Measurements from ENCODE around the gene FRMD3.
"Not testable (repeated sequence)": the region's sequence is repeated elsewhere in the genome, so short reads cannot be mapped to it uniquely, and the experiment has no call there.

The FRMD3 gene

DNA sequence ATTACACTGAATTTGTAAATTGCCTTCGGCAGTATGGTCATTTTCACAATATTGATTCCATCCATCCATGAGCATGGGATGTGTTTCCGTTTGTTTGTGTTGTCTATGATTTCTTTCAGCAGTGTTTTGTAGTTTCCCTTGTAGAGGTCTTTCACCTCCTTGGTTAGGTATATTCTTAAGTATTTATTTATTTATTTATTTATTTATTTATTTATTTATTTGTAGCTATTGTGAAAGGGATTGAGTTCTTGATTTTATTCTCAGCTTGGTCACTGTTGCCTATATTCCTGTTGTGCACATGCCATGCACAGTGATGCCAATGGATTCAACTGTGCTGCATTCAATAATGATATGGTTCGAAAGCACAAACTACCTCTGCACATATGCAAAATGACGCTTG lies 179.7 kb downstream of the FRMD3 start:
- DNase-seq: not testable (repeated sequence)

GRCh38 chr9:83355729-83356151 lies 182.5 kb downstream of the FRMD3 start:
- no peak overlapping the region for H3K4me3 ChIP-seq (ENCODE audit: insufficient read depth, low read depth, low read length, poor library complexity, severe bottlenecking)
- H3K4me1 ChIP-seq (ENCODE audit: control insufficient read depth, insufficient read depth, low read length, poor library complexity, severe bottlenecking): no peaks in the 10 kb centered on the region
- DNase-seq: no peak
- no peaks in the 10 kb centered on the region for H3K9me3 ChIP-seq (ENCODE audit: control insufficient read depth, low read length)
- no peaks in the 10 kb centered on the region for H3K27me3 ChIP-seq (replicated peaks; ENCODE audit: control insufficient read depth, insufficient read depth, low read length, poor library complexity, severe bottlenecking)
- no peak overlapping the region for H3K27ac ChIP-seq (ENCODE audit: insufficient read depth, low read length, poor library complexity, severe bottlenecking)
- no peaks in the 10 kb centered on the region for H3K36me3 ChIP-seq (ENCODE audit: control insufficient read depth, insufficient read depth, low read length)

More for the DNA sequence above, 179.7 kb downstream of the FRMD3 start:
- H3K27ac ChIP-seq (ENCODE audit: insufficient read depth, low read length, poor library complexity, severe bottlenecking); H3K9me3 ChIP-seq (ENCODE audit: control insufficient read depth, low read length); H3K36me3 ChIP-seq (ENCODE audit: control insufficient read depth, insufficient read depth, low read length); H3K4me3 ChIP-seq (ENCODE audit: insufficient read depth, low read depth, low read length, poor library complexity, severe bottlenecking); H3K4me1 ChIP-seq (ENCODE audit: control insufficient read depth, insufficient read depth, low read length, poor library complexity, severe bottlenecking); H3K27me3 ChIP-seq (replicated peaks; ENCODE audit: control insufficient read depth, insufficient read depth, low read length, poor library complexity, severe bottlenecking): not testable (repeated sequence)

GRCh38 chr9:83355024-83355444 lies 183.2 kb downstream of the FRMD3 start:
- DNase-seq: no peak
- H3K4me3 ChIP-seq (ENCODE audit: insufficient read depth, low read depth, low read length, poor library complexity, severe bottlenecking): no peak overlapping the region
- no peaks in the 10 kb centered on the region for H3K9me3 ChIP-seq (ENCODE audit: control insufficient read depth, low read length)
- H3K27me3 ChIP-seq (replicated peaks; ENCODE audit: control insufficient read depth, insufficient read depth, low read length, poor library complexity, severe bottlenecking): no peaks in the 10 kb centered on the region
- H3K27ac ChIP-seq (ENCODE audit: insufficient read depth, low read length, poor library complexity, severe bottlenecking): no peak overlapping the region
- no peaks in the 10 kb centered on the region for H3K36me3 ChIP-seq (ENCODE audit: control insufficient read depth, insufficient read depth, low read length)
- no peaks in the 10 kb centered on the region for H3K4me1 ChIP-seq (ENCODE audit: control insufficient read depth, insufficient read depth, low read length, poor library complexity, severe bottlenecking)

DNA sequence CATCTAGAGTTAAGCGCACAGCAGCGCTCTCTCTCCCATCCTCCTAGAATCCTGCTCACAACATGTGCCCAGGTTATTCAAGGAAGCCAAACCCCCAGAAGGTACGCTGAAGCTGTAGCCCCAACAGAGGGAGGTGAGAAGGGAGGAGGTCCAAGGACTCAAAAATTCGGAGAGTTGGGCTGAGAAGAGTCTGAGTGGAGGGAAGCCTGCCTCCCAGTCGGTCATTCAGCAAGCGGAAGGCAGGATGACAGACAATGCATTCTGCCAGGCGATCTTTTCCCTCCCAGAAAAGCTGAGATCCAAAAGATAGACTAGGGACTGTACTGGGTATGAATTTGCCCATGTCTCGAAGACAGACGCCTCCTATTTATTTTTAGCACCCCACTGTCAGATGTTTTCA lies 189.2 kb downstream of the FRMD3 start:
- H3K4me3 ChIP-seq (ENCODE audit: insufficient read depth, low read depth, low read length, poor library complexity, severe bottlenecking): no peak overlapping the region
- H3K27ac ChIP-seq (ENCODE audit: insufficient read depth, low read length, poor library complexity, severe bottlenecking): no peak overlapping the region
- no peaks in the 10 kb centered on the region for H3K27me3 ChIP-seq (replicated peaks; ENCODE audit: control insufficient read depth, insufficient read depth, low read length, poor library complexity, severe bottlenecking)
- no peak for DNase-seq
- H3K36me3 ChIP-seq (ENCODE audit: control insufficient read depth, insufficient read depth, low read length): no peaks in the 10 kb centered on the region
- H3K4me1 ChIP-seq (ENCODE audit: control insufficient read depth, insufficient read depth, low read length, poor library complexity, severe bottlenecking): no peaks in the 10 kb centered on the region
- no peaks in the 10 kb centered on the region for H3K9me3 ChIP-seq (ENCODE audit: control insufficient read depth, low read length)

DNA sequence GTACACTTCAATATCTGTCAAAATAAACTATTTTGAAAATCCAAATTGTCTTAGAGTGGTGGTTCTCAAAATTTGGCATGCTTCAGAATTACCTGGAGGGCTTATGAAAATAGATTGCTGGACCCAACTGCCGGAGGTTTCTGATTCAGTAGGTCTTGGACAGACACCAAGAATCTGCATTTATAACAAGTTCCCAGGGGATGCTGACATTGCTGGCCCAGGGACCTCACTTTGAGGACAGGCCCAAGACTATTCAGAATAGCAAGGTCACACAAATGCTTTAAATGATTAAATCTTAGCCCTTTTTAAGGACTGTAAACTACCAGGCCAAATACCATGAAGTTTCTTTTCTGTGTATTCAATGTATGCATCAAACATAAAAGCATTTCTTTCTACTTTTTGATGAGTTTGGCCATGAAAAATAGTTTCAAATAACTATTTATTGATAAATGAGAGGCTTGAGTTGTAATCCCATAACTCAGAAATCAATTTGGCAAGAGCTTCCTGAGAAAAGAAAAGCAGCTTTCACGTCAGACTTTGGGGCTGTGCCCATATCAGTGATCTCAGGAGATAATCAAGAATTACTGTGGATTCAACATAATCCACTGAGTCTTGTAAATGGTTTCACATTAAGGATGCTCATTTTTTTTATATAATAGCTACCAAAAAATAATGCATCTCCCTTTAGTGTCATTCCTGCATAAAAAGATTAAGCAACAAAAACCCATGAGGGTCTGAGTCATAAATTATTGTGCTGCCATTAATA lies 191.4 kb downstream of the FRMD3 start:
- no peak overlapping the region for H3K4me3 ChIP-seq (ENCODE audit: insufficient read depth, low read depth, low read length, poor library complexity, severe bottlenecking)
- no peaks in the 10 kb centered on the region for H3K27me3 ChIP-seq (replicated peaks; ENCODE audit: control insufficient read depth, insufficient read depth, low read length, poor library complexity, severe bottlenecking)
- H3K4me1 ChIP-seq (ENCODE audit: control insufficient read depth, insufficient read depth, low read length, poor library complexity, severe bottlenecking): no peaks in the 10 kb centered on the region
- no peaks in the 10 kb centered on the region for H3K36me3 ChIP-seq (ENCODE audit: control insufficient read depth, insufficient read depth, low read length)
- no peak for DNase-seq
- H3K27ac ChIP-seq (ENCODE audit: insufficient read depth, low read length, poor library complexity, severe bottlenecking): no peak overlapping the region
- no peaks in the 10 kb centered on the region for H3K9me3 ChIP-seq (ENCODE audit: control insufficient read depth, low read length)

DNA sequence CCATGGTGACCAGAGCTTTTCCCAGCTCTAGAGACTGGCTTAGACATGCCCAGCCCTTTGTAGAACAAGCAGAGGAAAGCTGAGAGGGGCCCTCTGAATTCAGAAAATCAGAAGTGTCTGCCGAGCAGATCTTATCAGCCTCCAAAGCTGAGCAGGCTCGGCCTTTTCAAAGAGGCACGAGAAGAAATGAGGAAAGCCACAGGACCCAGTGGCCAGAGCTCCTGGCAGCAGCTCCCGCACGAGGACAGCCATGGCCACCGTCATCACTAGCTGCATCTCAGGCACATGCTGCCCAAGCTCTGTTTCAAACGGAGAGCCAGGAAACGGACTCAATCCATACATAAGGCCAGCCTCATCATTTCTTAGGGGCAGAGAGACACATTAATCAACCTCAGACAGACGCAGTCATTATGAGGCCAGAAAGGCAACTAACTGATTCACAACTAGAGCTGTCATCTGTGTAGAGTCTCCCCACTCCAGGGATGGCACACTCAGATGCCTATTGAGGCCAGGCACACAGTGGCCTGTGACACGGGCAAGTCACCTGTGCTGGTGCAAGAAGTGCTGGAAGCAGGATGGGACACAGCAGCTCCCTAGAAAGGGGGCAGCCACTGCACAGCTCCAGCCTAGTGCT lies 194.7 kb downstream of the FRMD3 start:
- H3K27ac ChIP-seq (ENCODE audit: insufficient read depth, low read length, poor library complexity, severe bottlenecking): no peak overlapping the region
- H3K4me1 ChIP-seq (ENCODE audit: control insufficient read depth, insufficient read depth, low read length, poor library complexity, severe bottlenecking): no peaks in the 10 kb centered on the region
- DNase-seq: no peak
- H3K4me3 ChIP-seq (ENCODE audit: insufficient read depth, low read depth, low read length, poor library complexity, severe bottlenecking): no peak overlapping the region
- no peaks in the 10 kb centered on the region for H3K9me3 ChIP-seq (ENCODE audit: control insufficient read depth, low read length)
- H3K27me3 ChIP-seq (replicated peaks; ENCODE audit: control insufficient read depth, insufficient read depth, low read length, poor library complexity, severe bottlenecking): no peaks in the 10 kb centered on the region
- H3K36me3 ChIP-seq (ENCODE audit: control insufficient read depth, insufficient read depth, low read length): no peaks in the 10 kb centered on the region

DNA sequence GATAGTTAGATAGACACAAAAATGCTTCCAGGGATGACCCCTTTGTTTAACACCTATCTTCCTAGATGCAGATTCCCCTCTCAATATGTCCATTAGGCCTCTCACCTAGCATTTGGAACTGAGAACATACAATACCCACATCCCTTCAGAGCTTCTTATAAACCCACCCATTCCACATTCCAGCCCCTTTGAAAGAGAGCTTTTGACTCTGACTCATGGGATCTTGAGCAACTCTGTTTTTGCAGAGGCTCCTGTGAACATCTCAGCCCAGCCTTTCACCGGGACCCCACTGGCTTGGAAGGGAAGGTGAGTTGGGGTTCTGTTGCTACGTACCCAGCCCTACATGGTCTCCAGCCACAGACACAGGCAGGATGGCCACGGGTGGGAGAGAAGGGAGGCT lies 195.5 kb downstream of the FRMD3 start:
- Histone ChIP-seq H3K27me3 (replicated peaks; ENCODE audit: control insufficient read depth, insufficient read depth, low read length, poor library complexity, severe bottlenecking) (no peaks in the 10 kb centered on the region), H3K27ac (ENCODE audit: insufficient read depth, low read length, poor library complexity, severe bottlenecking) (no peak overlapping the region), H3K4me1 (ENCODE audit: control insufficient read depth, insufficient read depth, low read length, poor library complexity, severe bottlenecking) (no peaks in the 10 kb centered on the region), H3K9me3 (ENCODE audit: control insufficient read depth, low read length) (no peaks in the 10 kb centered on the region), H3K36me3 (ENCODE audit: control insufficient read depth, insufficient read depth, low read length) (no peaks in the 10 kb centered on the region), H3K4me3 (ENCODE audit: insufficient read depth, low read depth, low read length, poor library complexity, severe bottlenecking) (no peak overlapping the region)
- no peak for DNase-seq

GRCh38 chr9:83342006-83342405 lies 196.2 kb downstream of the FRMD3 start:
- H3K4me1 ChIP-seq (ENCODE audit: control insufficient read depth, insufficient read depth, low read length, poor library complexity, severe bottlenecking): no peaks in the 10 kb centered on the region

DNA sequence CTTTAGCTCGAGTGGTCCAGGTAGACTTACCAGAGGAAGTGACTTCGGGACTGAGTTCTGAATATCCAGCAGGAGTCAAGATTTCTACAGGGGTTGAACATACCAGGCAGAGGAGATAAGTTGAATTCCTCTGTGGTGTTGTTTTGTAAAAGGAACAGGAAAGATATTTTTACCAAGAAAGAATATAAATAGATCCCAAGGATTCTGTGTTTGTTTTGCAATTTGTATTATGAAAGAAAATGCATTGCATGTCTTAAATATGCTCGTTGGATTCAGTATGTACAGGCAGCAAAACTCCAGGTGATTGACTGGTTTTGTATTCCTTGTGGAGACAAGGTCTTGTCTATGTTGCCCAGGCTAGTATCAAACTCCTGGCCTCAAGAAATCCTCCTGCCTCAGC lies 197.8 kb downstream of the FRMD3 start:
- H3K36me3 ChIP-seq (ENCODE audit: control insufficient read depth, insufficient read depth, low read length): no peaks in the 10 kb centered on the region
- no peak overlapping the region for H3K4me3 ChIP-seq (ENCODE audit: insufficient read depth, low read depth, low read length, poor library complexity, severe bottlenecking)
- H3K9me3 ChIP-seq (ENCODE audit: control insufficient read depth, low read length): no peaks in the 10 kb centered on the region
- H3K27ac ChIP-seq (ENCODE audit: insufficient read depth, low read length, poor library complexity, severe bottlenecking): no peak overlapping the region
- H3K4me1 ChIP-seq (ENCODE audit: control insufficient read depth, insufficient read depth, low read length, poor library complexity, severe bottlenecking): no peaks in the 10 kb centered on the region
- H3K27me3 ChIP-seq (replicated peaks; ENCODE audit: control insufficient read depth, insufficient read depth, low read length, poor library complexity, severe bottlenecking): no peaks in the 10 kb centered on the region
- DNase-seq: no peak

More at GRCh38 chr9:83342006-83342405, 196.2 kb downstream of the FRMD3 start:
- Histone ChIP-seq H3K9me3 (ENCODE audit: control insufficient read depth, low read length) (no peaks in the 10 kb centered on the region), H3K27ac (ENCODE audit: insufficient read depth, low read length, poor library complexity, severe bottlenecking) (no peak overlapping the region), H3K27me3 (replicated peaks; ENCODE audit: control insufficient read depth, insufficient read depth, low read length, poor library complexity, severe bottlenecking) (no peaks in the 10 kb centered on the region), H3K4me3 (ENCODE audit: insufficient read depth, low read depth, low read length, poor library complexity, severe bottlenecking) (no peak overlapping the region), H3K36me3 (ENCODE audit: control insufficient read depth, insufficient read depth, low read length) (no peaks in the 10 kb centered on the region)
- DNase-seq: no peak

DNA sequence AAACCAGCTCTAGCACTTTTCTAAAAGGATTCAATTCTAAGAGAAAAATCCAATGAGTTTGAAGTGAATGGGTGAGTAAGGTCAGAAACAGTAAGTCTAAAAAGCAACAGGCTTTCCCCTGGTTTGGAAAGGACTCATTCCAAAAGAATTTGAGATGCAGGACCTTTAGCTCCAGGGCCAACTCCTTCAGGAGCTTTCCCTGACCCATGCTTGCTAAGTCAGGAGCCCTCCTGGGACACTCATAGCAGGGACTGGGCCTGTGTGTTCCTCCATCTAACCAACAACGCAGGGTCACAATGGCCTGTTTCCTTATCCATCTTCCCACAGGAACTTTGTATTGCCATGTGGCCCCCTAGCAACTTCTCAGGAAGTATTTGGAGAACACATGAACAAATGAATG lies 198.8 kb downstream of the FRMD3 start:
- H3K27ac ChIP-seq (ENCODE audit: insufficient read depth, low read length, poor library complexity, severe bottlenecking): no peak overlapping the region
- no peaks in the 10 kb centered on the region for H3K9me3 ChIP-seq (ENCODE audit: control insufficient read depth, low read length)
- DNase-seq: no peak
- H3K36me3 ChIP-seq (ENCODE audit: control insufficient read depth, insufficient read depth, low read length): no peaks in the 10 kb centered on the region
- H3K4me1 ChIP-seq (ENCODE audit: control insufficient read depth, insufficient read depth, low read length, poor library complexity, severe bottlenecking): no peaks in the 10 kb centered on the region
- no peaks in the 10 kb centered on the region for H3K27me3 ChIP-seq (replicated peaks; ENCODE audit: control insufficient read depth, insufficient read depth, low read length, poor library complexity, severe bottlenecking)
- no peak overlapping the region for H3K4me3 ChIP-seq (ENCODE audit: insufficient read depth, low read depth, low read length, poor library complexity, severe bottlenecking)
